ENCODE results near the gene ZBTB34. TPM values are rescaled to one million over a fixed set of nuclear protein-coding genes. Genes with fewer than 3 reads are reported as not detected.

Gene ZBTB34
- total and polyA plus RNA-seq, 9 of the 15 experiments (the other 6 are each of a cell fraction or from before 2014, with no cell fraction given), result 2.7 to 15.6 (median 9.8) TPM

- TF ChIP-seq ZBTB9 (CRISPR knock-in tag; IDR thresholded peaks at IDR 0.05) (no peak), SIRT6 (IDR thresholded peaks at IDR 0.05; ENCODE audit: low read depth, low read length) (no peak)
Measured at GRCh38 chr9:126833710-126834345, 26.6 kb upstream of the ZBTB34 start (continued).

GRCh38 chr9:126834672-126835071, 25.8 kb upstream of the ZBTB34 start:
- in situ Hi-C loops (cut with MboI), result no loop called here
- Histone ChIP-seq H3K4me1 (replicated peaks in 1 of 2; ENCODE audit: control insufficient read depth in 2 of 2, insufficient read depth in 2 of 2, low read length in 2 of 2) (no peaks in the 10 kb centered on the region), H2AFZ (ENCODE audit: low read depth, low read length) (no peak overlapping the region), H3K9me1 (ENCODE audit: control insufficient read depth, insufficient read depth, low read length) (peaks cover 4% of the 10 kb centered on the region), H3K27me3 (ENCODE audit: control insufficient read depth in 2 of 2, insufficient read depth in 2 of 2, low read length in 2 of 2) (no peaks in the 10 kb centered on the region), H3K27ac (ENCODE audit: extremely low read depth, low read depth, low read length) (no peak overlapping the region), H4K20me1 (replicated peaks; ENCODE audit: control insufficient read depth, insufficient read depth, low read length) (no peaks in the 10 kb centered on the region), H3K79me2 (ENCODE audit: control insufficient read depth, insufficient read depth, low read length) (peaks cover 19% of the 10 kb centered on the region), H3K36me3 (ENCODE audit: control insufficient read depth, insufficient read depth, low read length) (peaks cover 57% of the 10 kb centered on the region), H3K9me3 (replicated peaks; ENCODE audit: control insufficient read depth, insufficient read depth, low read depth, low read length) (no peaks in the 10 kb centered on the region), H3K4me3 (no peak overlapping the region), H3K4me2 (ENCODE audit: insufficient read depth, low read length) (no peak overlapping the region), H3K9ac (ENCODE audit: insufficient read depth in 1 of 2, low read depth in 2 of 2, low read length in 2 of 2) (no peak overlapping the region)
- POLR2A ChIA-PET, result interaction anchor here (1.1 to 1.9 kb wide), 2 partner anchors 8 to 12 kb away, joined by 4 to 8 read pairs; no protein-coding TSS in a partner anchor
- TF ChIP-seq EGR1 (conservative IDR thresholded peaks at IDR 0.05), result no peak
- no peak for TF ChIP-seq CCAR2 (IDR thresholded peaks at IDR 0.05; ENCODE audit: low read depth, low read length)
- no peak for TF ChIP-seq THRAP3 (IDR thresholded peaks at IDR 0.05; ENCODE audit: borderline replicate concordance)
- WGBS (ENCODE audit: insufficient coverage, low coverage, missing lambda C conversion rate), result 88% methylated on average over 2 of the region's 2 CpGs
- intact Hi-C loops (cut with micrococcal nuclease), result no loop called here
- DNase-seq (ENCODE audit: extremely low read depth in 1 of 4, low spot score in 3 of 4) (no peak), ATAC-seq (no peak), FAIRE-seq (no peak)
- CTCF ChIA-PET (ENCODE audit: low intra/inter-chr PET ratio), result no interaction called here
- no TSS peak for BruUV-seq (replicated peaks)

All from K562 (cell line).